ENCODE measurements around the gene LRRC3C.

The LRRC3C gene

DNA sequence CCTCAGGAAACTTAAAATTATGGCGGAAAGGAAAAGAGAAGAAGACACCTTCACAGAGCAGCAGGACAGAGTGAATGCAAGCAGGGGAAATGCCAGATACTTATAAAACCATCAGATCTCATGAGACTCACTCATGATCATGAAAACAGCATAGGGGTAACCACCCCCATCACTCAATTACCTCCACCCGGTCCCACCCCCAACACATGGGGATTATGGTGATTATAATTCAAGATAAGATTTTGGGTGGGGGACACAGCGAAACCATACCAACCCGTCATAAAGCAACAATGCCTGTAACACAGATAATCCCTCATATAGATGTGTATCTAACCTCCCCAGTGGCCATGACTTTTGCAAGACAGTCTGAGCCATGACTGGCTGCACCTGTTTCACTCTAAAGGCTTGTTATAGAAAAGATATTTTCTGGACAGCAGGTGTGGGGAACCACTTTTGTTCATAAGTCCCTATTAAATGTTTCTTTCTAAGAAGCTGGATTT, 28.2 kb downstream of the LRRC3C start:
- H3K9ac ChIP-seq (ENCODE audit: low read length), result no peak overlapping the region
- H3F3A ChIP-seq (ENCODE audit: insufficient read depth), result no peaks in the 10 kb centered on the region; the same call in 1 of the 2 replicates
- no peak overlapping the region for H3K4me3 ChIP-seq (ENCODE audit: insufficient read depth, low read length, poor library complexity, severe bottlenecking)
- no peaks in the 10 kb centered on the region for H3K27me3 ChIP-seq (ENCODE audit: low read length)
- no peak overlapping the region for H3K27ac ChIP-seq (ENCODE audit: low read depth, low read length)
- H3K4me2 ChIP-seq (ENCODE audit: low read depth, low read length, poor library complexity, severe bottlenecking), result no peak overlapping the region
- H3K36me3 ChIP-seq (ENCODE audit: low read length), result no peaks in the 10 kb centered on the region
- no peaks in the 10 kb centered on the region for H3K9me3 ChIP-seq (ENCODE audit: insufficient read depth, low read length)
- no peaks in the 10 kb centered on the region for H3K79me2 ChIP-seq (ENCODE audit: insufficient read depth, low read length)
- no peaks in the 10 kb centered on the region for H3K9me2 ChIP-seq (replicated peaks; ENCODE audit: insufficient read depth, low read length)
- no peak overlapping the region for H2AFZ ChIP-seq (ENCODE audit: low read depth, low read length, severe bottlenecking)
- H4K20me1 ChIP-seq (ENCODE audit: low read depth, low read length), result no peaks in the 10 kb centered on the region
- TF ChIP-seq, protein P1, sequence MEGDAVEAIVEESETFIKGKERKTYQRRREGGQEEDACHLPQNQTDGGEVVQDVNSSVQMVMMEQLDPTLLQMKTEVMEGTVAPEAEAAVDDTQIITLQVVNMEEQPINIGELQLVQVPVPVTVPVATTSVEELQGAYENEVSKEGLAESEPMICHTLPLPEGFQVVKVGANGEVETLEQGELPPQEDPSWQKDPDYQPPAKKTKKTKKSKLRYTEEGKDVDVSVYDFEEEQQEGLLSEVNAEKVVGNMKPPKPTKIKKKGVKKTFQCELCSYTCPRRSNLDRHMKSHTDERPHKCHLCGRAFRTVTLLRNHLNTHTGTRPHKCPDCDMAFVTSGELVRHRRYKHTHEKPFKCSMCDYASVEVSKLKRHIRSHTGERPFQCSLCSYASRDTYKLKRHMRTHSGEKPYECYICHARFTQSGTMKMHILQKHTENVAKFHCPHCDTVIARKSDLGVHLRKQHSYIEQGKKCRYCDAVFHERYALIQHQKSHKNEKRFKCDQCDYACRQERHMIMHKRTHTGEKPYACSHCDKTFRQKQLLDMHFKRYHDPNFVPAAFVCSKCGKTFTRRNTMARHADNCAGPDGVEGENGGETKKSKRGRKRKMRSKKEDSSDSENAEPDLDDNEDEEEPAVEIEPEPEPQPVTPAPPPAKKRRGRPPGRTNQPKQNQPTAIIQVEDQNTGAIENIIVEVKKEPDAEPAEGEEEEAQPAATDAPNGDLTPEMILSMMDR (IDR thresholded peaks at IDR 0.05; ENCODE audit: insufficient read depth, low read length, poor library complexity, severe bottlenecking), result no peak
- no peak for TF ChIP-seq EZH2phosphoT487 (conservative IDR thresholded peaks at IDR 0.05; ENCODE audit: low read length)

DNA sequence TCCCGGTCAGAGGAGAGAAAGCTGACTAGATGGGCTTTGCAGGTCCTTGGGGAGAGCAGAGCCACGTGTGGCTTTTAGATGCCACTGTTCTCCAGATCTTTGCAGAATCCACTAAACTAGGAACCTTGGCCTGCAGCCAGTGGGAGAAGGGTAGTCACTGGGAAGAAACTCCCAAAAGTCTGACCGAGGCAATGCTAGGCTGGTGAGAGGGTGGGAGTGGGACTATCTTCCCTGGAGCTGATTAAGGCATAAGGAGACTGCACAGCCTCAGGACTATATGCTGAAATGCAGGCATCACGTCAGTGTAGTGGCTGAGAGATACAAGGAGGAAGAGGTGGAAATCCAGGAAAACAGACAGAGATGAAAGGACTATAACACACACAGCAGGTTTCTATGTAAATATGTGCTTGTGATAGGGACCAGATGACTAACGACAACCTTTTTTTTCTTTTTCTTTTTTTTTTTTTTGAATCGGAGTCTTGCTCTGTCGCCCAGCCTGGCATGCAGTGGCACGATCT, 33.1 kb downstream of the LRRC3C start:
- Histone ChIP-seq H3F3A (ENCODE audit: insufficient read depth) (no peaks in the 10 kb centered on the region), H3K9me3 (ENCODE audit: insufficient read depth, low read length) (no peaks in the 10 kb centered on the region), H3K27ac (ENCODE audit: low read depth, low read length) (no peak overlapping the region), H3K4me3 (ENCODE audit: insufficient read depth, low read length, poor library complexity, severe bottlenecking) (no peak overlapping the region), H3K9me2 (replicated peaks; ENCODE audit: insufficient read depth, low read length) (no peaks in the 10 kb centered on the region), H2AFZ (ENCODE audit: low read depth, low read length, severe bottlenecking) (no peak overlapping the region), H3K4me2 (ENCODE audit: low read depth, low read length, poor library complexity, severe bottlenecking) (no peak overlapping the region), H3K36me3 (ENCODE audit: low read length) (no peaks in the 10 kb centered on the region), H4K20me1 (ENCODE audit: low read depth, low read length) (no peaks in the 10 kb centered on the region), H3K27me3 (ENCODE audit: low read length) (no peaks in the 10 kb centered on the region), H3K79me2 (ENCODE audit: insufficient read depth, low read length) (no peaks in the 10 kb centered on the region), H3K9ac (ENCODE audit: low read length) (no peak overlapping the region)
- TF ChIP-seq EZH2phosphoT487 (conservative IDR thresholded peaks at IDR 0.05; ENCODE audit: low read length), result no peak
- TF ChIP-seq, protein P1 (IDR thresholded peaks at IDR 0.05; ENCODE audit: insufficient read depth, low read length, poor library complexity, severe bottlenecking), result no peak

DNA sequence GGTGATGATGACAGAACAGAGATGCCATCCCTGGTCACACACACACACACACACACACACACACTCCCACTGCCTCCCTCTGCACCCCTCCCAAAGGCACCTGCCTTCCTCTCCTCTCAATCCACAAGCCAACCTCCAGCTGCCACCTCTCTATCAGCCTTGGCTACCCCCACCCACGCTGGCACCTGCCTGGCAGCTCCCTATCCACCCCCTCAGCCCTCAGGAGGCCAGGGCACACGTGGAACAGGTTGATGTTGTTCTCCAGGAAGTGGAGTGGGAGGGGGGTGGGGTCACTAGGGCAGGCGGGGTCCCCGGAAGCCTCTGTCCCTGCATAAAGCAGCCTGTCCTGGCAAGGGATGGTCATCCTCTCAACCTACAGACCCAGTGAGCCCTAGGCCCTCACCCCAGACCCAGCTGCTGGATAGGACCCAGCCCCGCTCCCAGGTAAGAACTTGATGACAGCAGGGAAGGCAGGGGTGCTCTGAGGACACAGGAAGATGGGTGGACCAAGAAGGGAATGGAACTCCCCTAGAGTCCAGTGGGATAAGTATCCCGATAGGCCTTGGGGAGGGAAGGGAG, 35.2 kb downstream of the LRRC3C start, which contains the start of gene GSDMA:
GSDMA (plus strand) TSS at position 363 of the 579 bp plus-strand sequence. CDS start 2,684 bp downstream, outside the sequence.
- no peaks in the 10 kb centered on the region for H3K79me2 ChIP-seq (ENCODE audit: insufficient read depth, low read length)

More for the DNA sequence above, 35.2 kb downstream of the LRRC3C start, which contains the start of gene GSDMA:
- H4K20me1 ChIP-seq (ENCODE audit: low read depth, low read length), result no peaks in the 10 kb centered on the region
- no peak within 1 kb of the TSS for H3K9ac ChIP-seq (ENCODE audit: low read length)
- no peak within 1 kb of the TSS for H3K4me2 ChIP-seq (ENCODE audit: low read depth, low read length, poor library complexity, severe bottlenecking)
- H2AFZ ChIP-seq (ENCODE audit: low read depth, low read length, severe bottlenecking), result no peak within 1 kb of the TSS
- no peaks in the 10 kb centered on the region for H3K36me3 ChIP-seq (ENCODE audit: low read length)
- TF ChIP-seq, protein P1 (IDR thresholded peaks at IDR 0.05; ENCODE audit: insufficient read depth, low read length, poor library complexity, severe bottlenecking), result no peak
- TF ChIP-seq EZH2phosphoT487 (conservative IDR thresholded peaks at IDR 0.05; ENCODE audit: low read length), result no peak
- no peak within 1 kb of the TSS for H3K4me3 ChIP-seq (ENCODE audit: insufficient read depth, low read length, poor library complexity, severe bottlenecking)
- no peaks in the 10 kb centered on the region for H3F3A ChIP-seq (ENCODE audit: insufficient read depth)
- no peaks in the 10 kb centered on the region for H3K27me3 ChIP-seq (ENCODE audit: low read length)
- no peaks in the 10 kb centered on the region for H3K9me2 ChIP-seq (replicated peaks; ENCODE audit: insufficient read depth, low read length)
- H3K9me3 ChIP-seq (ENCODE audit: insufficient read depth, low read length), result no peaks in the 10 kb centered on the region
- no peak within 1 kb of the TSS for H3K27ac ChIP-seq (ENCODE audit: low read depth, low read length)

All from SU-DHL-6 (cell line).